Astrocyte (in vitro differentiated cells and primary cell): ENCODE data around the gene NYNRIN. TPM values are rescaled to one million over a fixed set of nuclear protein-coding genes. Genes with fewer than 3 reads are reported as not detected.

Source experiments
- DNase-seq: peaks from one replicate; pipeline ENCODE4 v3.0.0-alpha.2; 2010; ENCODE audit warnings: low read depth
- FAIRE-seq: peaks from 2 replicates; lab custom pipeline; 2011; peaks lifted over from hg19 to GRCh38; lab: Jason Lieb, UNC
- H2AFZ ChIP-seq: 2 replicates; pipeline ENCODE4 v1.6.0; 2012; ENCODE audit warnings: low read depth, low read length, inconsistent platforms
- H3K27ac ChIP-seq: 2 replicates; pipeline ENCODE4 v1.5.1; 2011; ENCODE audit warnings: low read depth, low read length, inconsistent platforms
- H3K27me3 ChIP-seq: 2 replicates; pipeline ENCODE4 v1.6.0; 2011; ENCODE audit warnings: low read length, inconsistent platforms; ENCODE audit not compliant: insufficient read depth
- H3K36me3 ChIP-seq: 2 replicates; pipeline ENCODE4 v1.5.1; 2011; ENCODE audit warnings: low read length, inconsistent platforms; ENCODE audit not compliant: insufficient read depth
- H3K4me1 ChIP-seq: 2 replicates; pipeline ENCODE4 v1.5.1; 2011; ENCODE audit warnings: low read length, inconsistent platforms; ENCODE audit not compliant: insufficient read depth
- H3K4me2 ChIP-seq: 2 replicates; pipeline ENCODE4 v1.6.0; 2012; ENCODE audit warnings: low read length, inconsistent platforms
- H3K4me3 ChIP-seq: 2 replicates; pipeline ENCODE4 v1.5.1; 2011; ENCODE audit warnings: low read depth, mild to moderate bottlenecking, low read length, inconsistent platforms; ENCODE audit not compliant: insufficient read depth
- H3K79me2 ChIP-seq: 2 replicates; pipeline ENCODE4 v1.6.0; 2012; ENCODE audit warnings: mild to moderate bottlenecking, low read length, inconsistent platforms; ENCODE audit not compliant: insufficient read depth
- H3K9ac ChIP-seq: 2 replicates; pipeline ENCODE4 v1.6.0; 2012; ENCODE audit warnings: mild to moderate bottlenecking, low read length, inconsistent platforms
- H3K9me3 ChIP-seq: 2 replicates; pipeline ENCODE4 v1.5.1; 2012; ENCODE audit warnings: low read depth, mild to moderate bottlenecking, low read length, inconsistent platforms; ENCODE audit not compliant: insufficient read depth
- H4K20me1 ChIP-seq: 2 replicates; pipeline ENCODE4 v1.6.0; 2012; ENCODE audit warnings: low read length, inconsistent platforms; ENCODE audit not compliant: insufficient read depth
- H3K27ac Mint-ChIP-seq: one replicate; pipeline ENCODE4 v1.8.0; 2021; ENCODE audit warnings: mild to moderate bottlenecking, mixed read lengths; ENCODE audit not compliant: unreplicated experiment
- H3K27me3 Mint-ChIP-seq: one replicate; pipeline ENCODE4 v1.8.0; 2021; ENCODE audit warnings: low read depth, mixed read lengths; ENCODE audit not compliant: unreplicated experiment
- H3K36me3 Mint-ChIP-seq: one replicate; pipeline ENCODE4 v1.8.0; 2021; ENCODE audit warnings: low read depth, mixed read lengths; ENCODE audit not compliant: unreplicated experiment
- H3K4me1 Mint-ChIP-seq: one replicate; pipeline ENCODE4 v1.8.0; 2021; ENCODE audit warnings: low read depth, mixed read lengths; ENCODE audit not compliant: unreplicated experiment
- H3K4me3 Mint-ChIP-seq: one replicate; pipeline ENCODE4 v1.8.0; 2021; ENCODE audit warnings: mild to moderate bottlenecking, moderate library complexity, mixed read lengths; ENCODE audit not compliant: unreplicated experiment
- H3K9me3 Mint-ChIP-seq: one replicate; pipeline ENCODE4 v1.8.0; 2021; ENCODE audit warnings: mild to moderate bottlenecking, mixed read lengths; ENCODE audit not compliant: unreplicated experiment
- EZH2 ChIP-seq: IDR thresholded peaks from 2 replicates; pipeline ENCODE4 v1.6.1; 2012; ENCODE audit warnings: mild to moderate bottlenecking, low read length, inconsistent platforms; ENCODE audit not compliant: insufficient read depth
- total RNA-seq: library from RNA; stranded (reverse); gene quantifications from 2 replicates; pipeline ENCODE4 v1.2.1, GENCODE V29; 2021
- TF ChIP-seq, protein P1 (sequence below): IDR thresholded peaks from 2 replicates; pipeline ENCODE4 v1.5.1; 2011; ENCODE audit warnings: low read depth, mild to moderate bottlenecking, inconsistent platforms, low read length, moderate library complexity; ENCODE audit not compliant: insufficient read depth

Gene NYNRIN
- total RNA-seq, 1 donor from 2014 or later, result 25.4 TPM

- peaks cover 36% of the 10 kb centered on the region for H3K27me3 Mint-ChIP-seq
Measured at GRCh38 chr14:24356208-24356607, 42.6 kb upstream of the NYNRIN start.

GRCh38 chr14:24360281-24360680 is 38.5 kb upstream of the NYNRIN start:
- no peaks in the 10 kb centered on the region for H3K36me3 Mint-ChIP-seq
- H3K9me3 ChIP-seq, result no peaks in the 10 kb centered on the region
- H3K9me3 Mint-ChIP-seq, result no peaks in the 10 kb centered on the region
- no peak overlapping the region for H3K4me3 ChIP-seq
- FAIRE-seq, result no peak
- H3K9ac ChIP-seq, result no peak overlapping the region
- H3K4me2 ChIP-seq, result no peak overlapping the region
- H4K20me1 ChIP-seq, result no peaks in the 10 kb centered on the region
- TF ChIP-seq, protein P1, sequence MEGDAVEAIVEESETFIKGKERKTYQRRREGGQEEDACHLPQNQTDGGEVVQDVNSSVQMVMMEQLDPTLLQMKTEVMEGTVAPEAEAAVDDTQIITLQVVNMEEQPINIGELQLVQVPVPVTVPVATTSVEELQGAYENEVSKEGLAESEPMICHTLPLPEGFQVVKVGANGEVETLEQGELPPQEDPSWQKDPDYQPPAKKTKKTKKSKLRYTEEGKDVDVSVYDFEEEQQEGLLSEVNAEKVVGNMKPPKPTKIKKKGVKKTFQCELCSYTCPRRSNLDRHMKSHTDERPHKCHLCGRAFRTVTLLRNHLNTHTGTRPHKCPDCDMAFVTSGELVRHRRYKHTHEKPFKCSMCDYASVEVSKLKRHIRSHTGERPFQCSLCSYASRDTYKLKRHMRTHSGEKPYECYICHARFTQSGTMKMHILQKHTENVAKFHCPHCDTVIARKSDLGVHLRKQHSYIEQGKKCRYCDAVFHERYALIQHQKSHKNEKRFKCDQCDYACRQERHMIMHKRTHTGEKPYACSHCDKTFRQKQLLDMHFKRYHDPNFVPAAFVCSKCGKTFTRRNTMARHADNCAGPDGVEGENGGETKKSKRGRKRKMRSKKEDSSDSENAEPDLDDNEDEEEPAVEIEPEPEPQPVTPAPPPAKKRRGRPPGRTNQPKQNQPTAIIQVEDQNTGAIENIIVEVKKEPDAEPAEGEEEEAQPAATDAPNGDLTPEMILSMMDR, result no peak
- TF ChIP-seq EZH2, result no peak
- peaks cover 5% of the 10 kb centered on the region for H3K4me1 Mint-ChIP-seq
- H3K79me2 ChIP-seq, result no peaks in the 10 kb centered on the region
- no peak overlapping the region for H3K4me3 Mint-ChIP-seq
- no peaks in the 10 kb centered on the region for H3K36me3 ChIP-seq
- no peak overlapping the region for H2AFZ ChIP-seq
- peaks cover 4% of the 10 kb centered on the region for H3K4me1 ChIP-seq
- H3K27me3 Mint-ChIP-seq, result peaks cover 27% of the 10 kb centered on the region
- H3K27me3 ChIP-seq, result peaks cover 5% of the 10 kb centered on the region
- no peak overlapping the region for H3K27ac Mint-ChIP-seq
- no peak overlapping the region for H3K27ac ChIP-seq
- DNase-seq, result no peak

More at GRCh38 chr14:24356208-24356607, 42.6 kb upstream of the NYNRIN start:
- Histone ChIP-seq H2AFZ (no peak overlapping the region), H3K27ac (no peak overlapping the region), H3K4me1 (no peaks in the 10 kb centered on the region), H3K9ac (no peak overlapping the region), H4K20me1 (no peaks in the 10 kb centered on the region), H3K9me3 (no peaks in the 10 kb centered on the region), H3K4me2 (no peak overlapping the region), H3K27me3 (peaks cover 24% of the 10 kb centered on the region), H3K36me3 (no peaks in the 10 kb centered on the region), H3K79me2 (no peaks in the 10 kb centered on the region), H3K4me3 (no peak overlapping the region)
- no peak overlapping the region for H3K4me3 Mint-ChIP-seq
- no peaks in the 10 kb centered on the region for H3K36me3 Mint-ChIP-seq
- FAIRE-seq, result no peak
- TF ChIP-seq, protein P1, result no peak
- no peak for TF ChIP-seq EZH2
- peaks cover 2% of the 10 kb centered on the region for H3K4me1 Mint-ChIP-seq
- H3K27ac Mint-ChIP-seq, result no peak overlapping the region
- DNase-seq, result no peak
- H3K9me3 Mint-ChIP-seq, result peaks cover 2% of the 10 kb centered on the region

DNA sequence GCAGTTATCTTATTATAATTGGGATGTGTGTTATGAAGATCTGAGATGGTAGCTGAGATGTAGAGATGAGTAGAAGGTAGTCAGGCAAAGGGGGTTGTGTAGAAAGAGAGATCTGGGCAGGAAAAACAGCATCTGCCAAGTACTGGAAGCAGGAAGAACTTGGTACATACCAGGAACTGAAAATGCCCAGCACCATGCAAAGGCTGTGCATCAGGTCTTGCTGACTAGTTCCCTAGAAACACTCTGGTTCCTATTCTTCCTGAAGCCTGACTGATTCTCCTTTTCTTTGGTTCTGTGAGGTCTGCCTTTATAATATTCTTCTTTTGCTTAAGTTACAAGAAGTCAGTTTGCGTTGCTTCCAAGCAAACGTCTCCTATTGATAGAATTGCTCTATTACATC is 37.5 kb upstream of the NYNRIN start:
- DNase-seq (no peak), FAIRE-seq (no peak)
- Histone ChIP-seq H3K4me2 (no peak overlapping the region), H3K4me3 (no peak overlapping the region), H3K27me3 (peaks cover 5% of the 10 kb centered on the region), H3K9me3 (no peaks in the 10 kb centered on the region), H2AFZ (no peak overlapping the region), H3K36me3 (no peaks in the 10 kb centered on the region), H3K79me2 (no peaks in the 10 kb centered on the region), H4K20me1 (no peaks in the 10 kb centered on the region), H3K4me1 (peaks cover 4% of the 10 kb centered on the region), H3K9ac (no peak overlapping the region), H3K27ac (no peak overlapping the region)
- Mint-ChIP-seq H3K4me3 (no peak overlapping the region), H3K27ac (no peak overlapping the region), H3K9me3 (no peaks in the 10 kb centered on the region), H3K4me1 (peaks cover 12% of the 10 kb centered on the region), H3K36me3 (no peaks in the 10 kb centered on the region), H3K27me3 (peaks cover 27% of the 10 kb centered on the region)
- TF ChIP-seq, protein P1, result no peak
- TF ChIP-seq EZH2, result no peak
